NCI-H226 (cell line): ENCODE results near the gene FILIP1L.

Experiments
- DNase-seq: peaks from one replicate; pipeline ENCODE4 v3.0.0-alpha.2; 2015

Gene FILIP1L

GRCh38 chr3:99878005-99878404 is 236.3 kb downstream of the FILIP1L start:
- DNase-seq, result peak; percentile 79

- no peak for DNase-seq
These were observed 237.2 kb downstream of the FILIP1L start for GRCh38 chr3:99877031-99877579.

GRCh38 chr3:99875929-99876841 is 238.1 kb downstream of the FILIP1L start:
- DNase-seq, result peak; percentile 56

- peak; percentile 43 for DNase-seq
These were observed 238.7 kb downstream of the FILIP1L start for GRCh38 chr3:99875581-99875928.

- DNase-seq, result no peak
These were observed 239.9 kb downstream of the FILIP1L start for GRCh38 chr3:99874237-99875002.

GRCh38 chr3:99873269-99874102 is 240.8 kb downstream of the FILIP1L start:
- DNase-seq, result no peak

- DNase-seq, result no peak
These were observed 241.4 kb downstream of the FILIP1L start for GRCh38 chr3:99872923-99873254.

GRCh38 chr3:99871231-99872045 is 242.9 kb downstream of the FILIP1L start:
- no peak for DNase-seq

GRCh38 chr3:99870712-99871111 is 243.6 kb downstream of the FILIP1L start:
- DNase-seq, result no peak

- DNase-seq, result no peak
These were observed 244.7 kb downstream of the FILIP1L start for GRCh38 chr3:99869621-99870020.

- DNase-seq, result no peak
These were observed 246.0 kb downstream of the FILIP1L start for GRCh38 chr3:99868311-99868646.

GRCh38 chr3:99867594-99868310 is 246.5 kb downstream of the FILIP1L start:
- no peak for DNase-seq

GRCh38 chr3:99866261-99866761 is 248.0 kb downstream of the FILIP1L start:
- no peak for DNase-seq

- no peak for DNase-seq
These were observed 249.0 kb downstream of the FILIP1L start for GRCh38 chr3:99865321-99865720.

- no peak for DNase-seq
These were observed 250.0 kb downstream of the FILIP1L start for GRCh38 chr3:99864289-99864688.

GRCh38 chr3:99863588-99863987 is 250.7 kb downstream of the FILIP1L start:
- no peak for DNase-seq

GRCh38 chr3:99863002-99863401 is 251.3 kb downstream of the FILIP1L start:
- DNase-seq, result no peak

- no peak for DNase-seq
These were observed 252.1 kb downstream of the FILIP1L start for GRCh38 chr3:99862208-99862607.

- no peak for DNase-seq
These were observed 253.1 kb downstream of the FILIP1L start for GRCh38 chr3:99861216-99861615.

GRCh38 chr3:99859825-99860224 is 254.5 kb downstream of the FILIP1L start:
- peak; percentile 81 for DNase-seq

- no peak for DNase-seq
These were observed 255.8 kb downstream of the FILIP1L start for GRCh38 chr3:99858469-99858868.
